OCI-LY1 (cell line): ENCODE results near the gene STX3.

Experiments
- H2AFZ ChIP-seq: fragments of 200-600 bp; sonication (generic), shearing (Covaris generic); 2 replicates; pipeline ENCODE4 v1.6.0; 2014; ENCODE audit warnings: antibody characterized with exemption, mild to moderate bottlenecking, low read length
- H3F3A ChIP-seq: fragments of 200-600 bp; sonication (generic), shearing (Covaris generic); 2 replicates; pipeline ENCODE4 v1.6.0; 2014; ENCODE audit warnings: mild to moderate bottlenecking, antibody characterized with exemption, low read length, moderate library complexity; ENCODE audit not compliant: insufficient read depth
- H3K27ac ChIP-seq: fragments of 200-600 bp; sonication (generic); 2 replicates; pipeline ENCODE4 v1.5.1; 2014; ENCODE audit warnings: low read length, mixed run types, mild to moderate bottlenecking, low read depth; ENCODE audit not compliant: poor library complexity, severe bottlenecking
- H3K27me3 ChIP-seq: fragments of 200-600 bp; sonication (generic); 2 replicates; pipeline ENCODE4 v1.6.0; 2014; ENCODE audit warnings: antibody characterized with exemption, mild to moderate bottlenecking, low read length, moderate library complexity; ENCODE audit not compliant: insufficient read depth
- H3K36me3 ChIP-seq: fragments of 200-600 bp; sonication (generic); 2 replicates; pipeline ENCODE4 v1.6.1; 2014; ENCODE audit warnings: mild to moderate bottlenecking, antibody characterized with exemption, low read length, moderate library complexity, mixed read lengths; ENCODE audit not compliant: insufficient read depth
- H3K4me1 ChIP-seq: fragments of 200-600 bp; sonication (generic); 2 replicates; pipeline ENCODE4 v1.5.1; 2014; ENCODE audit warnings: mild to moderate bottlenecking, low read length, moderate library complexity; ENCODE audit not compliant: insufficient read depth, severe bottlenecking
- H3K4me2 ChIP-seq: fragments of 200-600 bp; sonication (generic), shearing (Covaris generic); 2 replicates; pipeline ENCODE4 v1.6.1; 2014; ENCODE audit warnings: low read length
- H3K4me3 ChIP-seq: fragments of 200-600 bp; sonication (generic); 2 replicates; pipeline ENCODE4 v1.5.1; 2014; ENCODE audit warnings: low read length, low read depth, mild to moderate bottlenecking, mixed read lengths; ENCODE audit not compliant: poor library complexity, severe bottlenecking
- H3K79me2 ChIP-seq: fragments of 200-600 bp; shearing (Covaris generic); 2 replicates; pipeline ENCODE4 v1.6.1; 2016; ENCODE audit warnings: mixed run types, low read length, mixed read lengths; ENCODE audit not compliant: insufficient read depth
- H3K9ac ChIP-seq: fragments of 200-600 bp; sonication (generic), shearing (Covaris generic); 2 replicates; pipeline ENCODE4 v1.6.1; 2014; ENCODE audit warnings: mild to moderate bottlenecking, low read length, mixed read lengths
- H3K9me2 ChIP-seq: fragments of 200-600 bp; sonication (generic), shearing (Covaris generic); 2 replicates; pipeline ENCODE4 v1.6.1; 2014; ENCODE audit warnings: low read depth, mild to moderate bottlenecking, low read length, mixed read lengths
- H3K9me3 ChIP-seq: fragments of 200-600 bp; shearing (Covaris generic); 2 replicates; pipeline ENCODE4 v1.6.1; 2014; ENCODE audit warnings: low read length, mixed read lengths
- H4K20me1 ChIP-seq: fragments of 200-600 bp; sonication (generic), shearing (Covaris generic); 2 replicates; pipeline ENCODE4 v1.6.0; 2016; ENCODE audit warnings: mild to moderate bottlenecking, low read length; ENCODE audit not compliant: insufficient read depth
- CTCF ChIP-seq: fragments of 200-600 bp; sonication (generic), shearing (Covaris generic); IDR thresholded peaks from 2 replicates; pipeline ENCODE4 v1.5.1; 2017; ENCODE audit warnings: mild to moderate bottlenecking, antibody characterized with exemption, low read length, moderate library complexity, mixed read lengths
- EZH2 ChIP-seq: fragments of 200-600 bp; sonication (generic), shearing (Covaris generic); IDR thresholded peaks from 2 replicates; pipeline ENCODE4 v1.8.0; 2017; ENCODE audit warnings: borderline replicate concordance, mixed run types, mild to moderate bottlenecking, antibody characterized with exemption, low read length, moderate library complexity, mixed read lengths

The STX3 gene

GRCh38 chr11:59770869-59771268, 15.7 kb downstream of the STX3 start:
- no peak overlapping the region for H3K9ac ChIP-seq
- no peak overlapping the region for H3K4me3 ChIP-seq
- no peaks in the 10 kb centered on the region for H3K9me3 ChIP-seq
- H3K36me3 ChIP-seq: no peaks in the 10 kb centered on the region
- no peak overlapping the region for H3K27ac ChIP-seq
- no peaks in the 10 kb centered on the region for H4K20me1 ChIP-seq
- no peak overlapping the region for H3K4me2 ChIP-seq
- no peaks in the 10 kb centered on the region for H3K9me2 ChIP-seq
- H3K79me2 ChIP-seq: no peaks in the 10 kb centered on the region
- no peak overlapping the region for H2AFZ ChIP-seq
- H3K27me3 ChIP-seq: no peaks in the 10 kb centered on the region
- no peak for TF ChIP-seq CTCF
- TF ChIP-seq EZH2: no peak
- no peaks in the 10 kb centered on the region for H3F3A ChIP-seq
- H3K4me1 ChIP-seq: peaks cover 13% of the 10 kb centered on the region

DNA sequence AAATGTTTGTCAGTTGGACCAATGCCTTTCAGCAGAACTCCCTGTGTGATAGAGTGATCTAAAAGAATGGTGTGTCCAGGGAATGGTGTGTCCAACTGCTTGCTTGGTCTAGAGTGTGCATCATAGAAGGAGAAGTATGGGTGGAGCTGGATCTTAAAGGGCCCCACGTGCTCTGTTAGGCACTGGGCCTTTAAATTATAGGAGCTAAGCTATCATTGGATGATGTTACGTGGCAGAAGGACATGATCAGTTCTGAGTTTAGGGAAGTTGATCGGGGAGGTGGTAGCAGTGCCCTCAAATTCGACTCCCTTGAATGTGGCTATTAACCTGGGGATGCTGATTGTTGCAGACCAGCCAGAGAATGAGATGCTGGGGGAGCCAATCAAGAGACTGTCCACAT, 16.4 kb downstream of the STX3 start:
- TF ChIP-seq CTCF: no peak
- no peak for TF ChIP-seq EZH2
- no peak overlapping the region for H3K9ac ChIP-seq
- H3K4me3 ChIP-seq: no peak overlapping the region
- no peaks in the 10 kb centered on the region for H3K36me3 ChIP-seq
- H3K4me1 ChIP-seq: peaks cover 13% of the 10 kb centered on the region
- no peak overlapping the region for H2AFZ ChIP-seq
- H3K9me2 ChIP-seq: no peaks in the 10 kb centered on the region
- no peaks in the 10 kb centered on the region for H3F3A ChIP-seq
- no peaks in the 10 kb centered on the region for H3K79me2 ChIP-seq
- no peaks in the 10 kb centered on the region for H3K27me3 ChIP-seq
- no peaks in the 10 kb centered on the region for H3K9me3 ChIP-seq
- H4K20me1 ChIP-seq: no peaks in the 10 kb centered on the region
- no peak overlapping the region for H3K4me2 ChIP-seq
- H3K27ac ChIP-seq: peak overlapping the region; percentile 8

GRCh38 chr11:59773083-59773440, 17.9 kb downstream of the STX3 start:
- H3K4me3 ChIP-seq: no peak overlapping the region
- no peak overlapping the region for H3K4me2 ChIP-seq
- H3K27ac ChIP-seq: no peak overlapping the region
- no peaks in the 10 kb centered on the region for H3K9me3 ChIP-seq
- TF ChIP-seq EZH2 (no peak), CTCF (no peak)
- peaks cover 13% of the 10 kb centered on the region for H3K4me1 ChIP-seq
- H3K9ac ChIP-seq: no peak overlapping the region
- no peak overlapping the region for H2AFZ ChIP-seq
- H3K9me2 ChIP-seq: no peaks in the 10 kb centered on the region
- H3F3A ChIP-seq: no peaks in the 10 kb centered on the region
- no peaks in the 10 kb centered on the region for H3K27me3 ChIP-seq
- no peaks in the 10 kb centered on the region for H4K20me1 ChIP-seq
- H3K36me3 ChIP-seq: no peaks in the 10 kb centered on the region
- H3K79me2 ChIP-seq: no peaks in the 10 kb centered on the region
